ENCODE results near the gene NOTCH3.

NOTCH3 gene

GRCh38 chr19:15196360-15197005 is 4.3 kb downstream of the NOTCH3 start:
- H3K9ac ChIP-seq (ENCODE audit: low read depth, low read length) = peak overlapping the region; percentile 33
- TF ChIP-seq CTCF (IDR thresholded peaks at IDR 0.05; ENCODE audit: borderline replicate concordance, extremely low read depth, low read length, poor library complexity, severe bottlenecking) = no peak
- no peak for TF ChIP-seq EZH2 (IDR thresholded peaks at IDR 0.05; ENCODE audit: borderline replicate concordance, low read depth, low read length, severe bottlenecking)
- peak overlapping the region; percentile 90 for H3K27ac ChIP-seq (ENCODE audit: low read length)
- peaks cover 51% of the 10 kb centered on the region for H4K20me1 ChIP-seq (ENCODE audit: insufficient read depth, low read length)
- peaks cover 46% of the 10 kb centered on the region for H3K4me1 ChIP-seq (ENCODE audit: insufficient read depth, low read length)
- H3K79me2 ChIP-seq (ENCODE audit: insufficient read depth, low read length) = peaks cover 72% of the 10 kb centered on the region
- DNase-seq (no peak), ATAC-seq (ENCODE audit: insufficient read depth, low read depth) (no peak)
- H3K4me3 ChIP-seq (ENCODE audit: low read depth in 1 of 2, low read length in 2 of 2) = peak overlapping the region in 1 of 2 experiments; percentile 33; a peak in 2 of 4 replicates
- H2AFZ ChIP-seq (ENCODE audit: low read depth, low read length) = no peak overlapping the region
- peaks cover 60% of the 10 kb centered on the region for H3K36me3 ChIP-seq (ENCODE audit: insufficient read depth, low read length)
- no peaks in the 10 kb centered on the region for H3K27me3 ChIP-seq (ENCODE audit: insufficient read depth, low read length, poor library complexity)
- no peaks in the 10 kb centered on the region for H3K9me3 ChIP-seq (ENCODE audit: insufficient read depth, low read length, severe bottlenecking)
- H3K4me2 ChIP-seq (ENCODE audit: insufficient read depth, low read length) = peak overlapping the region; percentile 57

- no peaks in the 10 kb centered on the region for H3K27me3 ChIP-seq (ENCODE audit: insufficient read depth, low read length, poor library complexity)
- H3K4me3 ChIP-seq (ENCODE audit: low read depth in 1 of 2, low read length in 2 of 2) = no peak overlapping the region
- no peak for DNase-seq
- peaks cover 40% of the 10 kb centered on the region for H3K4me1 ChIP-seq (ENCODE audit: insufficient read depth, low read length)
- ATAC-seq (ENCODE audit: insufficient read depth, low read depth) = no peak
- no peak for TF ChIP-seq EZH2 (IDR thresholded peaks at IDR 0.05; ENCODE audit: borderline replicate concordance, low read depth, low read length, severe bottlenecking)
- TF ChIP-seq CTCF (IDR thresholded peaks at IDR 0.05; ENCODE audit: borderline replicate concordance, extremely low read depth, low read length, poor library complexity, severe bottlenecking) = no peak
- H3K9me3 ChIP-seq (ENCODE audit: insufficient read depth, low read length, severe bottlenecking) = no peaks in the 10 kb centered on the region
- H3K36me3 ChIP-seq (ENCODE audit: insufficient read depth, low read length) = peaks cover 68% of the 10 kb centered on the region
- H3K79me2 ChIP-seq (ENCODE audit: insufficient read depth, low read length) = peaks cover 72% of the 10 kb centered on the region
- no peak overlapping the region for H2AFZ ChIP-seq (ENCODE audit: low read depth, low read length)
- H3K27ac ChIP-seq (ENCODE audit: low read length) = peak overlapping the region; percentile 90
- peaks cover 56% of the 10 kb centered on the region for H4K20me1 ChIP-seq (ENCODE audit: insufficient read depth, low read length)
- no peak overlapping the region for H3K9ac ChIP-seq (ENCODE audit: low read depth, low read length)
- H3K4me2 ChIP-seq (ENCODE audit: insufficient read depth, low read length) = 0 out of 2 replicates have a peak overlapping the region, but pooled peaks have one; percentile 20
These were observed 5.1 kb downstream of the NOTCH3 start for GRCh38 chr19:15195371-15196334.

GRCh38 chr19:15194938-15195337 is 5.9 kb downstream of the NOTCH3 start:
- Histone ChIP-seq H2AFZ (ENCODE audit: low read depth, low read length) (no peak overlapping the region), H3K4me3 (ENCODE audit: low read depth in 1 of 2, low read length in 2 of 2) (no peak overlapping the region), H3K36me3 (ENCODE audit: insufficient read depth, low read length) (peaks cover 75% of the 10 kb centered on the region), H3K9ac (ENCODE audit: low read depth, low read length) (no peak overlapping the region), H3K27ac (ENCODE audit: low read length) (peak overlapping the region; percentile 27), H3K79me2 (ENCODE audit: insufficient read depth, low read length) (peaks cover 67% of the 10 kb centered on the region), H3K4me1 (ENCODE audit: insufficient read depth, low read length) (peaks cover 40% of the 10 kb centered on the region), H3K4me2 (ENCODE audit: insufficient read depth, low read length) (peak overlapping the region; percentile 20; the same call in 1 of the 2 replicates), H3K27me3 (ENCODE audit: insufficient read depth, low read length, poor library complexity) (no peaks in the 10 kb centered on the region), H4K20me1 (ENCODE audit: insufficient read depth, low read length) (peaks cover 56% of the 10 kb centered on the region), H3K9me3 (ENCODE audit: insufficient read depth, low read length, severe bottlenecking) (no peaks in the 10 kb centered on the region)
- no peak for TF ChIP-seq CTCF (IDR thresholded peaks at IDR 0.05; ENCODE audit: borderline replicate concordance, extremely low read depth, low read length, poor library complexity, severe bottlenecking)
- TF ChIP-seq EZH2 (IDR thresholded peaks at IDR 0.05; ENCODE audit: borderline replicate concordance, low read depth, low read length, severe bottlenecking) = no peak
- ATAC-seq (ENCODE audit: insufficient read depth, low read depth) = no peak
- no peak for DNase-seq
